HEK293 (cell line): Measurements from ENCODE around the gene AKAP12.

ENCODE experiments used
- CTCF ChIA-PET: fragments of 350-600 bp; formaldehyde crosslinking; extraction: SDS; loops from one replicate; lab custom pipeline; 2021; ENCODE audit warnings: antibody characterized with exemption; lab: Yijun Ruan, JAX
- POLR2A ChIA-PET: fragments of 300-600 bp; formaldehyde crosslinking; extraction: SDS; loops from one replicate; lab custom pipeline; 2020; ENCODE audit warnings: antibody characterized with exemption, inconsistent platforms; lab: Yijun Ruan, JAX
- H3K27ac ChIP-seq: fragments of 200-500 bp; sonication (Bioruptor generic); 2 replicates; pipeline ENCODE4 v1.5.1; 2014; ENCODE audit warnings: low read depth, low read length, control low read depth, inconsistent platforms; ENCODE audit errors: extremely low read depth
- H3K36me3 ChIP-seq, 2 experiments: fragments of 200-500 bp in 1 of 2; sonication (Bioruptor generic) in 1 of 2; 1 replicate in 1 of 2; 2 replicates in 1 of 2; pipeline ENCODE4 v1.5.1; 2014 to 2017; ENCODE audit warnings: inconsistent platforms in 2 of 2, low read length in 2 of 2; ENCODE audit not compliant: control insufficient read depth in 2 of 2, insufficient read depth in 1 of 2
- H3K4me1 ChIP-seq: fragments of 200-500 bp; sonication (Bioruptor generic); 2 replicates; pipeline ENCODE4 v1.5.1; 2014; ENCODE audit warnings: mild to moderate bottlenecking, low read length, inconsistent platforms; ENCODE audit not compliant: control insufficient read depth, insufficient read depth
- H3K4me3 ChIP-seq: 2 replicates; pipeline ENCODE4 v1.5.1; 2011; ENCODE audit warnings: low read depth, mild to moderate bottlenecking, control low read depth, low read length, moderate library complexity
- H3K9me3 ChIP-seq: fragments of 200-500 bp; sonication (Bioruptor generic); 2 replicates; pipeline ENCODE4 v1.5.1; 2014; ENCODE audit warnings: low read depth, low read length, inconsistent platforms; ENCODE audit not compliant: control insufficient read depth, insufficient read depth
- BCL11A ChIP-seq: fragments of 450-650 bp; formaldehyde crosslinking; IDR thresholded peaks from 2 replicates; pipeline ENCODE4 v1.5.1; 2016; ENCODE audit warnings: low read depth, missing biosample characterization, missing genetic modification characterization
- KLF7 ChIP-seq: fragments of 450-650 bp; formaldehyde crosslinking; IDR thresholded peaks from 2 replicates; pipeline ENCODE4 v1.5.1; 2016; ENCODE audit warnings: missing biosample characterization, missing genetic modification characterization, borderline replicate concordance
- OSR2 ChIP-seq: fragments of 450-650 bp; formaldehyde crosslinking; IDR thresholded peaks from 2 replicates; pipeline ENCODE4 v1.5.1; 2016; ENCODE audit warnings: missing biosample characterization, missing genetic modification characterization
- SALL2 ChIP-seq: fragments of 450-650 bp; formaldehyde crosslinking; IDR thresholded peaks from 2 replicates; pipeline ENCODE4 v1.5.0; 2017; ENCODE audit warnings: missing biosample characterization, mild to moderate bottlenecking, missing genetic modification characterization, borderline replicate concordance
- ZEB2 ChIP-seq: fragments of 450-650 bp; formaldehyde crosslinking; IDR thresholded peaks from 2 replicates; pipeline ENCODE4 v1.5.1; 2016; ENCODE audit warnings: missing biosample characterization, missing genetic modification characterization
- ZFP37 ChIP-seq: fragments of 450-650 bp; formaldehyde crosslinking; IDR thresholded peaks from 2 replicates; pipeline ENCODE4 v1.5.1; 2016; ENCODE audit warnings: missing biosample characterization, missing genetic modification characterization
- ZNF221 ChIP-seq: fragments of 450-650 bp; formaldehyde crosslinking; IDR thresholded peaks from 2 replicates; pipeline ENCODE4 v1.5.1; 2017; ENCODE audit warnings: missing biosample characterization, missing genetic modification characterization, borderline replicate concordance
- ZNF292 ChIP-seq: fragments of 450-650 bp; formaldehyde crosslinking; IDR thresholded peaks from 2 replicates; pipeline ENCODE4 v1.5.1; 2016; ENCODE audit warnings: low read depth, missing biosample characterization, missing genetic modification characterization, borderline replicate concordance
- ZNF501 ChIP-seq: fragments of 450-650 bp; formaldehyde crosslinking; IDR thresholded peaks from 2 replicates; pipeline ENCODE4 v1.5.1; 2016; ENCODE audit warnings: missing biosample characterization, missing genetic modification characterization
- ZNF561 ChIP-seq: fragments of 450-650 bp; IDR thresholded peaks from 2 replicates; pipeline ENCODE4 v1.5.1; 2018; ENCODE audit warnings: missing biosample characterization, missing genetic modification characterization, borderline replicate concordance
- ZNF600 ChIP-seq: fragments of 450-650 bp; formaldehyde crosslinking; IDR thresholded peaks from 2 replicates; pipeline ENCODE4 v1.5.1; 2016; ENCODE audit warnings: missing biosample characterization, missing genetic modification characterization
- ZNF629 ChIP-seq: fragments of 450-650 bp; formaldehyde crosslinking; IDR thresholded peaks from 2 replicates; pipeline ENCODE4 v1.5.1; 2017; ENCODE audit warnings: missing biosample characterization, missing genetic modification characterization
- ZNF660 ChIP-seq: fragments of 450-650 bp; IDR thresholded peaks from 2 replicates; pipeline ENCODE4 v1.5.1; 2018; ENCODE audit warnings: missing biosample characterization, mild to moderate bottlenecking, missing genetic modification characterization
- ZNF785 ChIP-seq: fragments of 450-650 bp; formaldehyde crosslinking; IDR thresholded peaks from 2 replicates; pipeline ENCODE4 v1.5.1; 2016; ENCODE audit warnings: missing biosample characterization, missing genetic modification characterization
- TF ChIP-seq, protein P1 (sequence below): fragments of 450-650 bp; formaldehyde crosslinking; IDR thresholded peaks from 2 replicates; pipeline ENCODE4 v1.5.1; 2016; ENCODE audit warnings: missing biosample characterization, missing genetic modification characterization
- TF ChIP-seq, protein P2 (sequence below): fragments of 450-650 bp; formaldehyde crosslinking; IDR thresholded peaks from 2 replicates; pipeline ENCODE4 v1.5.1; 2016; ENCODE audit warnings: missing biosample characterization, missing genetic modification characterization
- TF ChIP-seq, protein P3 (sequence below): fragments of 450-650 bp; formaldehyde crosslinking; IDR thresholded peaks from 2 replicates; pipeline ENCODE4 v1.5.1; 2017; ENCODE audit warnings: missing biosample characterization, missing genetic modification characterization
- TF ChIP-seq, protein P4 (sequence below): fragments of 450-650 bp; formaldehyde crosslinking; IDR thresholded peaks from 2 replicates; pipeline ENCODE4 v1.5.1; 2017; ENCODE audit warnings: missing biosample characterization, missing genetic modification characterization

The AKAP12 gene

DNA sequence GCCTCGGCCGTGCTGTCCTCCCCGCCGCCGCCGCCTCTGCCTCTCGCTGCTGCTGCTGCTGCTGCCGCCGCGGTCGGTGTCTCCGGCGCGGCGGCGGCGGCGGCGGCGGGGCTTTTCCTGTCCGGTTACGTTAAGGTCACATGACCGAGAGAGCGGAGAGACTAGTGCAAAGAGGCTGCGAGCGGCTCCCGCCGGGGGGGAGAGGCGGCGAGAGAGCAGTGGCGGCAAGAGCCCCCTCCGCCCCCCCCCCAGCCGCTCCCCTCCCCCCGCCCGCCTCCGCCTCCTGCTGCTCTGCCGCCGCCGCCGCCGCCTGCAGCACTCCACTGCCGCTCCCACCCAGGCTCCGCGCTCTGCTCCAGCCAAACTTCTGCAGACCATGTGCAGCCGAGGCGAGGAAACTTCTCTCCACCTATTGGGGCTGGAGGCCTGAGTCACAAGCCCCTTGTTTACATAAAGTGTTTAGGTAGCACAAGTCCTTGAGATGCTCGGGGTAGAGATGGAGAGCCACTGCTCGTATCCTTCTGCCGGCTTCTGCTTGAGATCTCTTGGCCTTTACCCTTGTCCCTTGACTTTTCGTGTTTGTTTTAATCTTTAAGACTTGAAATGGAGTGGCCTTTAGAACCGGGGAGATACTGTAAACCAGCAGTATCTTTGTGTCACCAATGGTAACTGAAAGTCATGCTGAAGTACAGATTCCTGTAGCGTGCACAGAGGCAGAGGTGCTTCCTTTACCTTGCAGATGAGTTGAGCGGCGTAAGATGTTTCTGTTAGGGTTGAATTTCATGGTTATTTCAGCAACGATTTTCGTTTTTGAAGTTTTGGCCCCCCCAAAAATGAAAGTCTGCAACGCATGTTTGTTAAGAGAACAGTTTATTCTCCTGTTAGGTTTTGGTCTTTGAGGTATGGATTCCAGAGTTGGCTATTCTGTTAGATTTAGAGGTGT is 152.0 kb downstream of the AKAP12 start, which contains the start of gene ZBTB2 (continued):
- TF ChIP-seq ZNF600 (tag by site-specific recombination) (peak; percentile 95), ZNF629 (no peak), ZNF221 (no peak; the same call in 1 of the 2 replicates), ZEB2 (tag by site-specific recombination) (peak; percentile 23; the same call in 1 of the 2 replicates), OSR2 (peak; percentile 85), SALL2 (tag by site-specific recombination) (no peak), KLF7 (tag by site-specific recombination) (no peak), ZNF561 (tag by site-specific recombination) (0 out of 2 replicates have a peak, but pooled peaks have one; percentile 33), ZFP37 (tag by site-specific recombination) (0 out of 2 replicates have a peak, but pooled peaks have one; percentile 44), BCL11A (tag by site-specific recombination) (no peak), ZNF660 (tag by site-specific recombination) (0 out of 2 replicates have a peak, but pooled peaks have one; percentile 32)
- TF ChIP-seq, protein P1, sequence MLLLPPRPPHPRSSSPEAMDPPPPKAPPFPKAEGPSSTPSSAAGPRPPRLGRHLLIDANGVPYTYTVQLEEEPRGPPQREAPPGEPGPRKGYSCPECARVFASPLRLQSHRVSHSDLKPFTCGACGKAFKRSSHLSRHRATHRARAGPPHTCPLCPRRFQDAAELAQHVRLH, result no peak
- TF ChIP-seq, protein P2, sequence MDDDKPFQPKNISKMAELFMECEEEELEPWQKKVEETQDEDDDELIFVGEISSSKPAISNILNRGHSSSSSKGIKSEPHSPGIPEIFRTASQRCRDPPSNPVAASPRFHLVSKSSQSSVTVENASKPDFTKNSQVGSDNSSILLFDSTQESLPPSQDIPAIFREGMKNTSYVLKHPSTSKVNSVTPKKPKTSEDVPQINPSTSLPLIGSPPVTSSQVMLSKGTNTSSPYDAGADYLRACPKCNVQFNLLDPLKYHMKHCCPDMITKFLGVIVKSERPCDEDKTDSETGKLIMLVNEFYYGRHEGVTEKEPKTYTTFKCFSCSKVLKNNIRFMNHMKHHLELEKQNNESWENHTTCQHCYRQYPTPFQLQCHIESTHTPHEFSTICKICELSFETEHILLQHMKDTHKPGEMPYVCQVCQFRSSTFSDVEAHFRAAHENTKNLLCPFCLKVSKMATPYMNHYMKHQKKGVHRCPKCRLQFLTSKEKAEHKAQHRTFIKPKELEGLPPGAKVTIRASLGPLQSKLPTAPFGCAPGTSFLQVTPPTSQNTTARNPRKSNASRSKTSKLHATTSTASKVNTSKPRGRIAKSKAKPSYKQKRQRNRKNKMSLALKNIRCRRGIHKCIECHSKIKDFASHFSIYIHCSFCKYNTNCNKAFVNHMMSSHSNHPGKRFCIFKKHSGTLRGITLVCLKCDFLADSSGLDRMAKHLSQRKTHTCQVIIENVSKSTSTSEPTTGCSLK (tag by site-specific recombination), result no peak

DNA sequence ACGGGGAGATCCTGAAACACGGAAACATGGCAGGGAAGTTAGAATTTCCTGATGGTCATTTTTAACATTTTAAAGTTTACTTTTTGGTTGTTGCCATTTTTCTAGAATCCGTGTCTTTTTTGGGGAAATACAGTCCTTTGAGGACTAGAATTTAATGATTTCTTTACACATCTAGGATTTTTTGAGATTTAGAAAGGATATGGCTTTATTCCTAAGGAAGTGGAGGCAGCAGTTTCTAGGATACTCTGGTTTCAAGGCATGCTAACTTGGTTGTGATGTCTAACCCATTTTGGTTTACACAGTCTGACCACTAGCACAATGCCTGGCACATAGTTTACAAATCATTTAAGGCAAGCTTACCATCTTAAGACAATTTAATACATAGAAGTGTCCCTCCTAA is 152.7 kb downstream of the AKAP12 start:
- TF ChIP-seq, protein P3, sequence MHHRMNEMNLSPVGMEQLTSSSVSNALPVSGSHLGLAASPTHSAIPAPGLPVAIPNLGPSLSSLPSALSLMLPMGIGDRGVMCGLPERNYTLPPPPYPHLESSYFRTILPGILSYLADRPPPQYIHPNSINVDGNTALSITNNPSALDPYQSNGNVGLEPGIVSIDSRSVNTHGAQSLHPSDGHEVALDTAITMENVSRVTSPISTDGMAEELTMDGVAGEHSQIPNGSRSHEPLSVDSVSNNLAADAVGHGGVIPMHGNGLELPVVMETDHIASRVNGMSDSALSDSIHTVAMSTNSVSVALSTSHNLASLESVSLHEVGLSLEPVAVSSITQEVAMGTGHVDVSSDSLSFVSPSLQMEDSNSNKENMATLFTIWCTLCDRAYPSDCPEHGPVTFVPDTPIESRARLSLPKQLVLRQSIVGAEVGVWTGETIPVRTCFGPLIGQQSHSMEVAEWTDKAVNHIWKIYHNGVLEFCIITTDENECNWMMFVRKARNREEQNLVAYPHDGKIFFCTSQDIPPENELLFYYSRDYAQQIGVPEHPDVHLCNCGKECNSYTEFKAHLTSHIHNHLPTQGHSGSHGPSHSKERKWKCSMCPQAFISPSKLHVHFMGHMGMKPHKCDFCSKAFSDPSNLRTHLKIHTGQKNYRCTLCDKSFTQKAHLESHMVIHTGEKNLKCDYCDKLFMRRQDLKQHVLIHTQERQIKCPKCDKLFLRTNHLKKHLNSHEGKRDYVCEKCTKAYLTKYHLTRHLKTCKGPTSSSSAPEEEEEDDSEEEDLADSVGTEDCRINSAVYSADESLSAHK, result peak; percentile 80
- TF ChIP-seq ZNF785 (tag by site-specific recombination) (no peak), ZNF292 (tag by site-specific recombination) (no peak), ZNF501 (no peak)
- TF ChIP-seq, protein P4, sequence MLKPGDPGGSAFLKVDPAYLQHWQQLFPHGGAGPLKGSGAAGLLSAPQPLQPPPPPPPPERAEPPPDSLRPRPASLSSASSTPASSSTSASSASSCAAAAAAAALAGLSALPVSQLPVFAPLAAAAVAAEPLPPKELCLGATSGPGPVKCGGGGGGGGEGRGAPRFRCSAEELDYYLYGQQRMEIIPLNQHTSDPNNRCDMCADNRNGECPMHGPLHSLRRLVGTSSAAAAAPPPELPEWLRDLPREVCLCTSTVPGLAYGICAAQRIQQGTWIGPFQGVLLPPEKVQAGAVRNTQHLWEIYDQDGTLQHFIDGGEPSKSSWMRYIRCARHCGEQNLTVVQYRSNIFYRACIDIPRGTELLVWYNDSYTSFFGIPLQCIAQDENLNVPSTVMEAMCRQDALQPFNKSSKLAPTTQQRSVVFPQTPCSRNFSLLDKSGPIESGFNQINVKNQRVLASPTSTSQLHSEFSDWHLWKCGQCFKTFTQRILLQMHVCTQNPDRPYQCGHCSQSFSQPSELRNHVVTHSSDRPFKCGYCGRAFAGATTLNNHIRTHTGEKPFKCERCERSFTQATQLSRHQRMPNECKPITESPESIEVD, result no peak
- ChIA-PET POLR2A (interaction anchor here (1.1 kb wide), 1 partner anchor 59 kb away, joined by 5 read pairs; the partner anchor contains the start of gene RMND1), CTCF (interaction anchor here (3.2 kb wide), 1 partner anchor 14 kb away, joined by 12 read pairs; no protein-coding TSS in a partner anchor)
- Histone ChIP-seq H3K27ac (peak overlapping the region; percentile 100; the same call in 1 of the 2 replicates), H3K9me3 (no peaks in the 10 kb centered on the region), H3K4me3 (peak overlapping the region; percentile 97), H3K4me1 (peaks cover 6% of the 10 kb centered on the region), H3K36me3 (peaks cover 0 to 36% of the 10 kb centered on the region in 2 experiments; a peak in 1 of 3 replicates)
